Upper lobe of right lung (tissue), 1 donor: ENCODE data around the gene C9orf78. TPM values are rescaled to one million over a fixed set of nuclear protein-coding genes. Genes with fewer than 3 reads are reported as not detected.

ENCODE experiments used
- ATAC-seq: fragments of 200-7000 bp; cut with Tn5 transposase; one replicate; pipeline ENCODE4 v1.9.1; 2020; ENCODE audit warnings: mild to moderate bottlenecking, moderate library complexity
- DNase-seq: peaks from one replicate; pipeline ENCODE4 v3.0.0-alpha.2; 2020
- H3K27ac ChIP-seq: fragments of 200-600 bp; one replicate; pipeline ENCODE4 v1.8.0; 2022
- H3K27me3 ChIP-seq: fragments of 200-600 bp; one replicate; pipeline ENCODE4 v1.8.0; 2022; ENCODE audit warnings: mild to moderate bottlenecking
- H3K36me3 ChIP-seq: fragments of 200-600 bp; one replicate; pipeline ENCODE4 v1.8.0; 2022
- H3K4me1 ChIP-seq: fragments of 200-600 bp; one replicate; pipeline ENCODE4 v1.8.0; 2022
- H3K4me3 ChIP-seq: fragments of 200-600 bp; one replicate; pipeline ENCODE4 v1.8.0; 2022; ENCODE audit warnings: mild to moderate bottlenecking
- H3K9me3 ChIP-seq: fragments of 200-600 bp; one replicate; pipeline ENCODE4 v1.8.0; 2022
- intact Hi-C: fragments of 100-400 bp; cut with DNase I; formaldehyde crosslinking; loops from one replicate; pipeline ENCODE4 v1.11.0; 2022
- total RNA-seq: library from RNA; stranded (reverse); fragmentation: NEBNext Ultra II Directional; extraction: Animal tissue kit (Norgen Biotek cat#: 25700); gene quantifications from one replicate; pipeline ENCODE4 v1.2.1, GENCODE V29; 2021
- TF ChIP-seq, protein P1 (sequence below): fragments of 200-600 bp; IDR thresholded peaks from one replicate; pipeline ENCODE4 v1.8.0; 2022; ENCODE audit warnings: antibody characterized with exemption
- donor health status: DM: no; HTN: yes; CAD: no; lungs with severe emphysema.

The C9orf78 gene
- total RNA-seq, 1 donor from 2014 or later = 36.6 TPM

DNA sequence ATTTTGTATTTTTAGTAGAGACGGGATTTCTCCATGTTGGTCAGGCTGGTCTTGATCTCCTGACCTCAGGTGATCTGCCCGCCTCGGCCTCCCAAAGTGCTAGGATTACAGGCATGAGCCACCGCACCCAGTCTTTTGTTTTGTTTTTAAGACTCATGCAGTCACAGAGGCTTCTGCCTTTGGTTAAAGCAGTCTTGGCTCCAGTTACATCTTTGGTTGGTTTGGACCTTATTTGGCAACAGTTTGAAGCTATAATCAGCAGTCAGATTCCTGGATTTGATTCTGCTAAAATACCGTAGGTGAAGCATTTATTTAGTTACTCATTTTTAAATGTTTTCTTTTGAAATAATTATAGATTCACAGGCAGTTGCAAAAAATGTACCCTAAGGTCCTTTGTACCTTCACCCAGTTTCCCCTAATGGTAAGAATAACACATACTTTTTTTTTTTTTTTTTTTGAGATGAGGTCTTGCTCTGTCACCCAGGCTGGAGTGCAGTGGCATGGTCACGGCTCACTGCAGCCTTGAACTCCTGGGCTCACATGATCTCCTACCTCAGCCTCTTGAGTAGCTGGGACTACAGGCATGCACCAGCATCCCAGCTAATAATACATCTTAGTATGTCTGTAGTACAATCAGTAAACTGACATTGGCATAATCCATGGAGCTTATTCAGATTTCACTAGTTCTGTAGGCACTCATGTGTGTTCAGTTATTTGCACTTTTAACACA, 15.9 kb upstream of the C9orf78 start:
- Histone ChIP-seq H3K27ac (no peak overlapping the region), H3K27me3 (no peaks in the 10 kb centered on the region), H3K9me3 (no peaks in the 10 kb centered on the region), H3K4me3 (no peak overlapping the region), H3K4me1 (no peaks in the 10 kb centered on the region), H3K36me3 (peaks cover 51% of the 10 kb centered on the region)
- TF ChIP-seq, protein P1, sequence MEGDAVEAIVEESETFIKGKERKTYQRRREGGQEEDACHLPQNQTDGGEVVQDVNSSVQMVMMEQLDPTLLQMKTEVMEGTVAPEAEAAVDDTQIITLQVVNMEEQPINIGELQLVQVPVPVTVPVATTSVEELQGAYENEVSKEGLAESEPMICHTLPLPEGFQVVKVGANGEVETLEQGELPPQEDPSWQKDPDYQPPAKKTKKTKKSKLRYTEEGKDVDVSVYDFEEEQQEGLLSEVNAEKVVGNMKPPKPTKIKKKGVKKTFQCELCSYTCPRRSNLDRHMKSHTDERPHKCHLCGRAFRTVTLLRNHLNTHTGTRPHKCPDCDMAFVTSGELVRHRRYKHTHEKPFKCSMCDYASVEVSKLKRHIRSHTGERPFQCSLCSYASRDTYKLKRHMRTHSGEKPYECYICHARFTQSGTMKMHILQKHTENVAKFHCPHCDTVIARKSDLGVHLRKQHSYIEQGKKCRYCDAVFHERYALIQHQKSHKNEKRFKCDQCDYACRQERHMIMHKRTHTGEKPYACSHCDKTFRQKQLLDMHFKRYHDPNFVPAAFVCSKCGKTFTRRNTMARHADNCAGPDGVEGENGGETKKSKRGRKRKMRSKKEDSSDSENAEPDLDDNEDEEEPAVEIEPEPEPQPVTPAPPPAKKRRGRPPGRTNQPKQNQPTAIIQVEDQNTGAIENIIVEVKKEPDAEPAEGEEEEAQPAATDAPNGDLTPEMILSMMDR = no peak
- intact Hi-C loops = no loop called here
- no peak for DNase-seq
- no peak for ATAC-seq

DNA sequence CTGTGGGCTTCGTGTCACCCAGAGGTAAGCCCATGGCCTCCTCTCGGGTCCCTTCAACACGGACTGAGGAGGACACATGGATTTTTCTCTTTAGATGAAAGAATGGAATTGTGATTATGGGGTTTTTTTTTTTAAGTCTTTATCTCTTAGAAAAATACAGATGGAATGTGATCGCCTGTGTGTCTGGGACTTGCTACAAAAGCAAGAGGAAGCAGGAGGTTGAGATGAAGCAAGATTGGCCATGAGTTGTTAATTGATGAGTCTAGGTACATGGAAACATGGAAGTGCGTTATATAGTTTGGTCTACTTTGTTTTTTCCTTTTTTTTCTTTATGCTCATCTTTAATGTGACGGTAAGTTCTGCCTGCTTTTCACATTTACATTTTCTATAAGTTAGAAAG, 14.8 kb upstream of the C9orf78 start:
- Histone ChIP-seq H3K36me3 (peaks cover 50% of the 10 kb centered on the region), H3K27ac (no peak overlapping the region), H3K27me3 (no peaks in the 10 kb centered on the region), H3K9me3 (no peaks in the 10 kb centered on the region), H3K4me3 (no peak overlapping the region), H3K4me1 (no peaks in the 10 kb centered on the region)
- no peak for ATAC-seq
- no peak for DNase-seq
- TF ChIP-seq, protein P1 = no peak
- intact Hi-C loops = loop anchor here (5.0 kb wide), 1 partner anchor 448 kb away; no protein-coding TSS in a partner anchor

DNA sequence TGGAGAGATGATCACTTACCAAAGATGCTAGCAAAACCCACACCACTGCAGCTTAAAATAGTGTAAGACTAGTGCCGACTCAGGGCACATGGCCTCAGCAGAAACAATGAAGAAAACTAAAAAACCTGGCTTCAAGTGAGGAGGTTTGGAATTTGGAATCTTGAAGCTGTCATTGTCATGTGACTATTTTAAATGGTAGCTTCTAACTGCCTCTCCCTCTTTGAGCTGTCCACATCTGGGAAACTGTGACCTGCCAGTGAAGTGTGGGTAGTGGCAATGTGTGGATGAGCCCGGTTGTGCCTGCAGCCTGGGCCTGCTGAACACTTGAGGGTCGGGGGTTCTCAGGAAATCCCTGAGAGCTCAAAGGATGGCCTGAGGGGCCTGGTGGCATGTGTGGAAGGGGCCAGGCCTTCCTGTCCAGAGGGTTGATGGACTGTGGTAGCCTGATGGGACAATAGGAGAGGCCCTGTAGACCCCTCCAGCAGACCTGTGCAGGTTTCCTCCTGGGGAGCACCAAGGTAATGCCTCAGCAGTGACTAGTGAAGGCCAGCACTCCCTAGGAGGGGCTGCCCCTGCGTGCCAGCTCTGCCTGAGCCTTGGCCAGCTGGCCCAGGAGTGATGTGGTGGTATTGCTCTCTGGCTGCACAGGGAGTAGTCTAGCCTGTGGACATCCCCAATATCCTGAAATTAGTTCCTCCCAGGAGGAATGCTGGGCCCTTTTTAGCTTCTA, 13.8 kb upstream of the C9orf78 start:
- H3K27me3 ChIP-seq = no peaks in the 10 kb centered on the region
- H3K4me1 ChIP-seq = no peaks in the 10 kb centered on the region
- peaks cover 41% of the 10 kb centered on the region for H3K36me3 ChIP-seq
- H3K27ac ChIP-seq = no peak overlapping the region
- DNase-seq (no peak), ATAC-seq (peak; percentile 15)
- TF ChIP-seq, protein P1 = no peak
- intact Hi-C loops = loop anchor here (5.0 kb wide), 1 partner anchor 447 kb away; no protein-coding TSS in a partner anchor
- no peak overlapping the region for H3K4me3 ChIP-seq
- H3K9me3 ChIP-seq = no peaks in the 10 kb centered on the region

DNA sequence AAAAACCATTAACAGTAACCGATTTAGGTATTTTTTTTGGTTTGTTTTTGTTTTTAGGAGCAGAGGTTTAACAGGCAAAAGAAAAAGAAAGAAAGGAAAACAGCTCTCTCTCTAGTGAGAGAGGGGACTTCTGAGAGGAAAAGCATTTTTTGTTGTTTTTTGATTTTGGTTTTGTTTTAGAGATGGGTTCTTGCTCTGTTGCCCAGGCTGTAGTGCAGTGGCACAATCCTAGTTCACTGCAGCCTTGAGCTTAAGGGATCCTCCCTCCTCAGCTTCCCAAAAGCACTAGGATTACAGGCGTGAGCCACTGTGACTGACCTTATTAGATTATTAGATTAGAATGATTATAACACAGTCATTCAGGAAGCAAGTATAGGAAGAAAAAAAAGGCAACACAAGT, 10.3 kb upstream of the C9orf78 start:
- Histone ChIP-seq H3K27me3 (no peaks in the 10 kb centered on the region), H3K27ac (no peak overlapping the region), H3K9me3 (no peaks in the 10 kb centered on the region), H3K4me1 (no peaks in the 10 kb centered on the region), H3K4me3 (no peak overlapping the region), H3K36me3 (peaks cover 6% of the 10 kb centered on the region)
- no peak for DNase-seq
- ATAC-seq = no peak
- intact Hi-C loops = loop anchor here (5.0 kb wide), 1 partner anchor 443 kb away; no protein-coding TSS in a partner anchor
- TF ChIP-seq, protein P1 = no peak

DNA sequence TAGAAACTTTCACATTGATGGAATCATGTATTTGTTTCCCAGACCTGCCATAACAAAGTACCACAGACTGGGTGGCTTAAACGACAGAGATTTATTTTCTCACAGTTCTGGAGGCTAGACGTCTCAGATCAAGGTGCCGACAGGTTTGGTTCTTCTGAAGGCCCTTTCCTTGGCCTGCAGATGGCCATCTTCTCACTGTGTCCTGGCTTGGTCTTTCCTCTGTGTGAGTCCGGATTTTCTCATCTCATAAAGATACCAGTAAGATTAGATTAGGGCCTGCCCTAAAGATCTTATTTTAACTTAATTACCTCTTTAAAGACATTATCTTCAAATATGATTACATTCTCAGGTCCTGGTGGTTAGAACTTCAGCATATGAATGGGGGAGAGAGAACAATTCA, 6.0 kb upstream of the C9orf78 start:
- no peaks in the 10 kb centered on the region for H3K36me3 ChIP-seq
- H3K4me3 ChIP-seq = no peak overlapping the region
- H3K27ac ChIP-seq = no peak overlapping the region
- no peaks in the 10 kb centered on the region for H3K27me3 ChIP-seq
- no peaks in the 10 kb centered on the region for H3K9me3 ChIP-seq
- DNase-seq (no peak), ATAC-seq (no peak)
- intact Hi-C loops = no loop called here
- peaks cover 9% of the 10 kb centered on the region for H3K4me1 ChIP-seq
- TF ChIP-seq, protein P1 = no peak
